IMR-90 (cell line): Measurements from ENCODE around the gene PTCH1. TPM values are rescaled to one million over a fixed set of nuclear protein-coding genes. Genes with fewer than 3 reads are reported as not detected.

Experiments used
- ATAC-seq: fragments of 200-7000 bp; cut with Tn5 transposase; 2 replicates; pipeline ENCODE4 v1.9.1; 2020; ENCODE audit warnings: low read depth, mild to moderate bottlenecking, moderate library complexity
- BruUV-seq: library from RNA; stranded (reverse); fragments of 400-500 nt; replicated peaks from 2 replicates; lab custom pipeline; 2021; lab: Mats Ljungman, UMichigan
- CTCF ChIA-PET: fragments of 300-600 bp; formaldehyde crosslinking; extraction: SDS; loops from one replicate; lab custom pipeline; 2021; ENCODE audit warnings: antibody characterized with exemption; lab: Yijun Ruan, JAX
- POLR2A ChIA-PET: fragments of 300-600 bp; sonication (Branson Sonifier 250); formaldehyde crosslinking; loops from one replicate; lab custom pipeline; 2022; ENCODE audit warnings: antibody characterized with exemption; ENCODE audit not compliant: unreplicated experiment; lab: Charles Lee
- DNase-seq: peaks from one replicate; pipeline ENCODE4 v3.0.0; 2013
- H2AFZ ChIP-seq: replicated peaks from 2 replicates; pipeline ENCODE3; 2013; ENCODE audit warnings: low read length, mild to moderate bottlenecking; ENCODE audit not compliant: poor library complexity
- H2AK5ac ChIP-seq: 2 replicates; pipeline ENCODE4 v1.6.1; 2013; ENCODE audit warnings: low read depth, low read length, inconsistent platforms
- H2AK9ac ChIP-seq: replicated peaks from 2 replicates; pipeline ENCODE3; 2013; ENCODE audit warnings: mild to moderate bottlenecking, low read depth, low read length, moderate library complexity; ENCODE audit not compliant: poor library complexity
- H2BK120ac ChIP-seq: 2 replicates; pipeline ENCODE4 v1.6.1; 2013; ENCODE audit warnings: low read depth, low read length, inconsistent platforms
- H2BK15ac ChIP-seq: 3 replicates; pipeline ENCODE4 v1.6.1; 2013; ENCODE audit warnings: low read depth, low read length, inconsistent platforms
- H2BK20ac ChIP-seq: 2 replicates; pipeline ENCODE4 v1.6.1; 2013; ENCODE audit warnings: low read depth, mild to moderate bottlenecking, inconsistent platforms, low read length, moderate library complexity
- H2BK5ac ChIP-seq: 2 replicates; pipeline ENCODE4 v1.6.1; 2013; ENCODE audit warnings: mild to moderate bottlenecking, low read depth, low read length, inconsistent platforms; ENCODE audit not compliant: poor library complexity, severe bottlenecking
- H3K14ac ChIP-seq: replicated peaks from 2 replicates; pipeline ENCODE4 v1.6.1; 2013; ENCODE audit warnings: low read depth, low read length, inconsistent platforms
- H3K18ac ChIP-seq: 2 replicates; pipeline ENCODE4 v1.6.1; 2013; ENCODE audit warnings: low read depth, low read length, control low read depth
- H3K23ac ChIP-seq: 2 replicates; pipeline ENCODE4 v1.6.1; 2013; ENCODE audit warnings: low read depth, low read length, inconsistent platforms
- H3K27ac ChIP-seq: 2 replicates; pipeline ENCODE4 v1.5.1; 2013; ENCODE audit warnings: mild to moderate bottlenecking, control low read depth, low read length; ENCODE audit not compliant: insufficient read depth
- H3K27me3 ChIP-seq: 2 replicates; pipeline ENCODE4 v1.6.1; 2013; ENCODE audit warnings: low read length; ENCODE audit not compliant: control insufficient read depth, insufficient read depth
- H3K36me3 ChIP-seq: 2 replicates; pipeline ENCODE4 v1.6.1; 2013; ENCODE audit warnings: low read length, mixed read lengths; ENCODE audit not compliant: control insufficient read depth, insufficient read depth
- H3K4ac ChIP-seq: 2 replicates; pipeline ENCODE4 v1.6.1; 2013; ENCODE audit warnings: low read depth, low read length, inconsistent platforms
- H3K4me1 ChIP-seq: 2 replicates; pipeline ENCODE4 v1.6.1; 2013; ENCODE audit warnings: low read length, mixed read lengths; ENCODE audit not compliant: control insufficient read depth, insufficient read depth
- H3K4me2 ChIP-seq: 2 replicates; pipeline ENCODE4 v1.6.1; 2013; ENCODE audit warnings: low read depth, mild to moderate bottlenecking, control low read depth, low read length, moderate library complexity
- H3K4me3 ChIP-seq: 2 replicates; pipeline ENCODE4 v1.5.1; 2013; ENCODE audit warnings: low read depth, mild to moderate bottlenecking, control low read depth, low read length, moderate library complexity; ENCODE audit not compliant: insufficient read depth
- H3K56ac ChIP-seq: 2 replicates; pipeline ENCODE4 v1.6.1; 2013; ENCODE audit warnings: low read length, inconsistent platforms; ENCODE audit not compliant: insufficient read depth; ENCODE audit errors: extremely low read depth
- H3K79me1 ChIP-seq, 2 experiments: 2 replicates each; pipeline ENCODE4 v1.6.1; 2013; ENCODE audit warnings: low read length in 2 of 2, inconsistent platforms in 1 of 2, low read depth in 1 of 2
- H3K9ac ChIP-seq: 2 replicates; pipeline ENCODE4 v1.6.1; 2013; ENCODE audit warnings: low read depth, low read length, control low read depth
- H3K9me1 ChIP-seq: 2 replicates; pipeline ENCODE4 v1.6.1; 2013; ENCODE audit warnings: low read length, inconsistent platforms; ENCODE audit not compliant: insufficient read depth
- H3K9me3 ChIP-seq: 2 replicates; pipeline ENCODE4 v1.6.1; 2013; ENCODE audit warnings: low read length; ENCODE audit not compliant: control insufficient read depth, insufficient read depth
- H4K20me1 ChIP-seq: 2 replicates; pipeline ENCODE4 v1.6.1; 2013; ENCODE audit warnings: low read length, inconsistent platforms; ENCODE audit not compliant: insufficient read depth
- H4K5ac ChIP-seq: 2 replicates; pipeline ENCODE4 v1.6.1; 2013; ENCODE audit warnings: mild to moderate bottlenecking, low read depth, low read length, control low read depth
- H4K8ac ChIP-seq, 2 experiments: 2 replicates each; pipeline ENCODE4 v1.6.1; 2013; ENCODE audit warnings: low read depth in 2 of 2, low read length in 2 of 2, control low read depth in 1 of 2, inconsistent platforms in 1 of 2
- H4K91ac ChIP-seq: 2 replicates; pipeline ENCODE4 v1.6.1; 2013; ENCODE audit warnings: low read depth, low read length, inconsistent platforms; ENCODE audit not compliant: insufficient read depth
- CEBPB ChIP-seq: IDR thresholded peaks from 2 replicates; pipeline ENCODE4 v1.6.1; 2012; ENCODE audit warnings: low read depth, low read length, improper control_type of control experiment
- FOS ChIP-seq: fragments of 150-350 bp; IDR thresholded peaks from 2 replicates; pipeline ENCODE4 v1.6.1; 2016; ENCODE audit warnings: low read depth, low read length
- MAFK ChIP-seq: IDR thresholded peaks from 2 replicates; pipeline ENCODE4 v1.6.1; 2012; ENCODE audit warnings: low read depth, low read length, improper control_type of control experiment
- POLR2A ChIP-seq: IDR thresholded peaks from 2 replicates; pipeline ENCODE4 v1.6.1; 2012; ENCODE audit warnings: mild to moderate bottlenecking, low read depth, low read length
- WGBS, 2 experiments: methylation state at CpG; one replicate each; pipeline versions ENCODE4 v1.1.5 to v1.1.7; 2013; ENCODE audit warnings: missing lambda C conversion rate in 2 of 2; ENCODE audit not compliant: insufficient read length in 1 of 2; ENCODE audit errors: extremely low coverage in 2 of 2; 5-methylcytosine and 5-hydroxymethylcytosine counted together
- dilution Hi-C: fragments of 300-500 bp; cut with HindIII; formaldehyde crosslinking; loops from one replicate; pipeline ENCODE4 v1.14.3; 2018; ENCODE audit warnings: low sequenced_read_pairs; ENCODE audit not compliant: unreplicated experiment
- in situ Hi-C: fragments of 300-500 bp; cut with MboI; formaldehyde crosslinking; loops from 3 replicates; pipeline ENCODE4 v1.14.3; 2019; ENCODE audit warnings: low sequenced_read_pairs, inconsistent platforms, mixed read lengths
- intact Hi-C: fragments of 100-400 bp; cut with micrococcal nuclease; formaldehyde crosslinking; loops from 2 replicates; pipeline ENCODE4 v1.10.0; 2022
- polyA plus RNA-seq, 3 experiments: library from polyadenylated mRNA; depleted of rRNA; stranded (reverse); fragments of >200 nt; gene quantifications; 2 replicates each; pipeline ENCODE4 v1.2.3, GENCODE V29; 2012; ENCODE audit warnings: low replicate concordance in 1 of 3
- total RNA-seq: library from RNA; depleted of rRNA; stranded (reverse); fragments of >200 nt; gene quantifications from 2 replicates; pipeline ENCODE4 v1.2.3, GENCODE V29; 2012
- TF ChIP-seq, protein P1 (sequence below): fragments of 150-350 bp; IDR thresholded peaks from 2 replicates; pipeline ENCODE4 v1.6.1; 2016; ENCODE audit warnings: low read depth, mild to moderate bottlenecking, low read length, moderate library complexity, borderline replicate concordance
- TF ChIP-seq, protein P2 (sequence below): fragments of 150-350 bp; IDR thresholded peaks from 2 replicates; pipeline ENCODE4 v1.6.1; 2017; ENCODE audit warnings: mild to moderate bottlenecking, antibody characterized with exemption, low read length, low read depth

The PTCH1 gene
- total and polyA plus RNA-seq, 2 of the 4 experiments (the other 2 are of a cell fraction): 4.1 to 5.0 TPM

- Histone ChIP-seq H3K27me3 (no peaks in the 10 kb centered on the region), H3K9me1 (peaks cover 5% of the 10 kb centered on the region; the same call in 1 of the 2 replicates), H3K4me3 (no peak overlapping the region), H3K4ac (no peak overlapping the region), H4K20me1 (no peaks in the 10 kb centered on the region), H3K9me3 (no peaks in the 10 kb centered on the region), H3K18ac (no peak overlapping the region), H2AK5ac (no peak overlapping the region), H3K27ac (no peak overlapping the region), H2BK15ac (no peak overlapping the region), H3K56ac (no peak overlapping the region), H2BK5ac (no peak overlapping the region), H4K5ac (no peak overlapping the region), H3K23ac (no peak overlapping the region), H3K4me2 (no peak overlapping the region), H3K79me1 (no peaks in the 10 kb centered on the region), H2BK20ac (no peak overlapping the region), H2AK9ac (no peak overlapping the region), H3K36me3 (peaks cover 18% of the 10 kb centered on the region; the same call in 1 of the 2 replicates), H2AFZ (no peak overlapping the region), H3K14ac (no peak overlapping the region), H3K9ac (no peak overlapping the region), H2BK120ac (no peak overlapping the region), H4K8ac (no peak overlapping the region), H3K4me1 (no peaks in the 10 kb centered on the region), H4K91ac (no peak overlapping the region)
- dilution Hi-C loops (no loop called here), intact Hi-C loops (no loop called here), in situ Hi-C loops (no loop called here)
- ChIA-PET CTCF (no interaction called here), POLR2A (interaction anchor here (0.6 kb wide), 1 partner anchor 105 kb away, joined by 3 read pairs; no protein-coding TSS in a partner anchor)
- no peak for TF ChIP-seq MAFK
- no peak for TF ChIP-seq FOS
- TF ChIP-seq, protein P1, sequence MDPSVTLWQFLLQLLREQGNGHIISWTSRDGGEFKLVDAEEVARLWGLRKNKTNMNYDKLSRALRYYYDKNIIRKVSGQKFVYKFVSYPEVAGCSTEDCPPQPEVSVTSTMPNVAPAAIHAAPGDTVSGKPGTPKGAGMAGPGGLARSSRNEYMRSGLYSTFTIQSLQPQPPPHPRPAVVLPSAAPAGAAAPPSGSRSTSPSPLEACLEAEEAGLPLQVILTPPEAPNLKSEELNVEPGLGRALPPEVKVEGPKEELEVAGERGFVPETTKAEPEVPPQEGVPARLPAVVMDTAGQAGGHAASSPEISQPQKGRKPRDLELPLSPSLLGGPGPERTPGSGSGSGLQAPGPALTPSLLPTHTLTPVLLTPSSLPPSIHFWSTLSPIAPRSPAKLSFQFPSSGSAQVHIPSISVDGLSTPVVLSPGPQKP: no peak
- no peak for TF ChIP-seq POLR2A
- TF ChIP-seq, protein P2, sequence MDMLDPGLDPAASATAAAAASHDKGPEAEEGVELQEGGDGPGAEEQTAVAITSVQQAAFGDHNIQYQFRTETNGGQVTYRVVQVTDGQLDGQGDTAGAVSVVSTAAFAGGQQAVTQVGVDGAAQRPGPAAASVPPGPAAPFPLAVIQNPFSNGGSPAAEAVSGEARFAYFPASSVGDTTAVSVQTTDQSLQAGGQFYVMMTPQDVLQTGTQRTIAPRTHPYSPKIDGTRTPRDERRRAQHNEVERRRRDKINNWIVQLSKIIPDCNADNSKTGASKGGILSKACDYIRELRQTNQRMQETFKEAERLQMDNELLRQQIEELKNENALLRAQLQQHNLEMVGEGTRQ: no peak
- no peak for TF ChIP-seq CEBPB
- BruUV-seq: no TSS peak
- DNase-seq: no peak
- WGBS, 2 experiments: 88% methylated on average over 5 of the region's 9 CpGs; no CpG with 5 or more reads in 1 of the 2 experiments
- ATAC-seq: no peak
Measured at GRCh38 chr9:95441081-95441480, 75.7 kb downstream of the PTCH1 start.
